Natural killer cell (primary cell): Measurements from ENCODE around the gene KNCN. TPM values are rescaled to one million over a fixed set of nuclear protein-coding genes. Genes with fewer than 3 reads are reported as not detected.

Source experiments
- ATAC-seq, 3 donors: fragments of 150-1000 bp in 2 of 3; fragments of 200-7000 bp in 1 of 3; cut with Tn5 transposase; 1 replicate in 1 of 3; 2 replicates in 2 of 3; pipeline ENCODE4 v1.10.0; 2021; ENCODE audit warnings: mild to moderate bottlenecking in 2 of 3, moderate library complexity in 2 of 3
- DNase-seq, 2 donors: peaks; one replicate each; pipeline versions ENCODE4 v3.0.0 to v3.0.0-alpha.2; 2013 to 2021; ENCODE audit warnings: mixed read lengths in 1 of 2
- H3K27ac ChIP-seq: one replicate; pipeline ENCODE4 v1.5.1; 2013; ENCODE audit warnings: mild to moderate bottlenecking, low read length
- H3K27me3 ChIP-seq: one replicate; pipeline ENCODE4 v1.6.1; 2013; ENCODE audit warnings: low read length; ENCODE audit not compliant: control insufficient read depth, insufficient read depth
- H3K36me3 ChIP-seq: one replicate; pipeline ENCODE4 v1.6.1; 2013; ENCODE audit warnings: low read length; ENCODE audit not compliant: control insufficient read depth, insufficient read depth
- H3K4me1 ChIP-seq: one replicate; pipeline ENCODE4 v1.6.1; 2013; ENCODE audit warnings: low read length; ENCODE audit not compliant: control insufficient read depth, insufficient read depth
- H3K4me3 ChIP-seq: one replicate; pipeline ENCODE4 v1.5.1; 2013; ENCODE audit warnings: low read length
- H3K9me3 ChIP-seq: one replicate; pipeline ENCODE4 v1.6.1; 2013; ENCODE audit warnings: low read length; ENCODE audit not compliant: control insufficient read depth, insufficient read depth
- H3K27ac Mint-ChIP-seq, 2 donors: one replicate each; pipeline ENCODE4 v1.8.0; 2022; ENCODE audit warnings: mild to moderate bottlenecking in 2 of 2, mixed read lengths in 2 of 2, moderate library complexity in 1 of 2
- H3K27me3 Mint-ChIP-seq, 2 donors: one replicate each; pipeline ENCODE4 v1.8.0; 2022; ENCODE audit warnings: low read depth in 2 of 2, mixed read lengths in 2 of 2
- H3K36me3 Mint-ChIP-seq: one replicate; pipeline ENCODE4 v1.8.0; 2022; ENCODE audit warnings: mixed read lengths
- H3K4me1 Mint-ChIP-seq, 2 donors: one replicate each; pipeline ENCODE4 v1.8.0; 2022; ENCODE audit warnings: mixed read lengths in 2 of 2
- H3K4me3 Mint-ChIP-seq: one replicate; pipeline ENCODE4 v1.8.0; 2022; ENCODE audit warnings: mild to moderate bottlenecking, moderate library complexity, mixed read lengths
- H3K9me3 Mint-ChIP-seq, 2 donors: one replicate each; pipeline ENCODE4 v1.8.0; 2022; ENCODE audit warnings: mixed read lengths in 2 of 2
- WGBS: methylation state at CpG from one replicate; pipeline ENCODE4 v1.1.7; 2013; ENCODE audit warnings: missing lambda C conversion rate; ENCODE audit not compliant: insufficient coverage; 5-methylcytosine and 5-hydroxymethylcytosine counted together
- intact Hi-C: fragments of 100-400 bp; cut with micrococcal nuclease; formaldehyde crosslinking; loops from one replicate; pipeline ENCODE4 v1.14.2; 2022
- total RNA-seq, 4 donors: library from RNA; stranded (reverse); fragments of 120-200 nt in 1 of 4; gene quantifications; one replicate each; pipeline versions ENCODE4 v1.2.3 to v1.2.4, GENCODE V29; 2013 to 2022
- TF ChIP-seq, protein P1 (sequence below): fragments of 200-600 bp; IDR thresholded peaks from one replicate; pipeline ENCODE4 v1.8.0; 2022; ENCODE audit warnings: antibody characterized with exemption

The KNCN gene
- total RNA-seq, 3 donors from 2014 or later (not counting 1 experiment from before 2014, with no cell fraction given), result 0.20 TPM; not detected in 2

GRCh38 chr1:46517010-46517600 is 34.3 kb downstream of the KNCN start:
- Mint-ChIP-seq H3K9me3 (no peaks in the 10 kb centered on the region), H3K4me3 (no peak overlapping the region), H3K4me1 (no peaks in the 10 kb centered on the region), H3K27ac (no peak overlapping the region), H3K36me3 (no peaks in the 10 kb centered on the region), H3K27me3 (peaks cover 30 to 33% of the 10 kb centered on the region in 2 donors)
- no peak overlapping the region for H3K27ac ChIP-seq
- TF ChIP-seq, protein P1, sequence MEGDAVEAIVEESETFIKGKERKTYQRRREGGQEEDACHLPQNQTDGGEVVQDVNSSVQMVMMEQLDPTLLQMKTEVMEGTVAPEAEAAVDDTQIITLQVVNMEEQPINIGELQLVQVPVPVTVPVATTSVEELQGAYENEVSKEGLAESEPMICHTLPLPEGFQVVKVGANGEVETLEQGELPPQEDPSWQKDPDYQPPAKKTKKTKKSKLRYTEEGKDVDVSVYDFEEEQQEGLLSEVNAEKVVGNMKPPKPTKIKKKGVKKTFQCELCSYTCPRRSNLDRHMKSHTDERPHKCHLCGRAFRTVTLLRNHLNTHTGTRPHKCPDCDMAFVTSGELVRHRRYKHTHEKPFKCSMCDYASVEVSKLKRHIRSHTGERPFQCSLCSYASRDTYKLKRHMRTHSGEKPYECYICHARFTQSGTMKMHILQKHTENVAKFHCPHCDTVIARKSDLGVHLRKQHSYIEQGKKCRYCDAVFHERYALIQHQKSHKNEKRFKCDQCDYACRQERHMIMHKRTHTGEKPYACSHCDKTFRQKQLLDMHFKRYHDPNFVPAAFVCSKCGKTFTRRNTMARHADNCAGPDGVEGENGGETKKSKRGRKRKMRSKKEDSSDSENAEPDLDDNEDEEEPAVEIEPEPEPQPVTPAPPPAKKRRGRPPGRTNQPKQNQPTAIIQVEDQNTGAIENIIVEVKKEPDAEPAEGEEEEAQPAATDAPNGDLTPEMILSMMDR, result no peak
- DNase-seq (no peak), ATAC-seq (no peak)
- intact Hi-C loops, result no loop called here
- no peaks in the 10 kb centered on the region for H3K36me3 ChIP-seq
- no peaks in the 10 kb centered on the region for H3K4me1 ChIP-seq
- H3K4me3 ChIP-seq, result no peak overlapping the region
- no peaks in the 10 kb centered on the region for H3K27me3 ChIP-seq
- H3K9me3 ChIP-seq, result no peaks in the 10 kb centered on the region
- WGBS, result 33% methylated on average over 10 of the region's 10 CpGs

- Histone ChIP-seq H3K4me3 (no peak overlapping the region), H3K27ac (no peak overlapping the region), H3K9me3 (no peaks in the 10 kb centered on the region), H3K4me1 (no peaks in the 10 kb centered on the region), H3K36me3 (no peaks in the 10 kb centered on the region), H3K27me3 (no peaks in the 10 kb centered on the region)
- TF ChIP-seq, protein P1, result no peak
- H3K4me3 Mint-ChIP-seq, result no peak overlapping the region
- H3K27me3 Mint-ChIP-seq, result peaks cover 30 to 31% of the 10 kb centered on the region in 2 donors
- no peaks in the 10 kb centered on the region for H3K36me3 Mint-ChIP-seq
- intact Hi-C loops, result no loop called here
- WGBS, result 74% methylated on average over 12 of the region's 12 CpGs
- H3K27ac Mint-ChIP-seq, result no peak overlapping the region
- DNase-seq (no peak), ATAC-seq (no peak)
- H3K4me1 Mint-ChIP-seq, result no peaks in the 10 kb centered on the region
- H3K9me3 Mint-ChIP-seq, result no peaks in the 10 kb centered on the region
Measured at GRCh38 chr1:46516200-46516950, 35.1 kb downstream of the KNCN start.

DNA sequence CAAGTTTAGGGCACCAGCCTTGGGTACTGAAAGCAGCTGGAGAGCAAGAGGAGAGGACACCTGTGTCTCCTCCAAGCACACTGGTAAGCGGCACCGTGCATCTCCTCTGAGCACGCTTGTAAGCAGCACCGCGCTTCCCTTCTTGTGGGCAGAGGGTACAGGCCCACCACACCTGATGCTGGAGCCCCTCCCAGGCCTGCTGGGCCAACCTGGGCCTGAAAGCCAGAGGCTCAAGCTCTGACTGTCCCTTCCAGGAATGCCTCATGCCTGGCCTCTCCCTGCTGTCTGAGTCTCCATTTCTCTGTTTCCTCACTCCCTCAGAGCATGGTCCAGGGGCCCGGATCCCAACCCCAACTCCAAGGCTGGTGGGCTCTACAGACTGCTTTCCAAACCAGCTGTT is 35.9 kb downstream of the KNCN start:
- no peak for ATAC-seq
- intact Hi-C loops, result no loop called here
- WGBS, result 91% methylated on average over 6 of the region's 6 CpGs
- no peaks in the 10 kb centered on the region for H3K4me1 ChIP-seq
- Mint-ChIP-seq H3K27me3 (peaks cover 30% of the 10 kb centered on the region in 2 donors), H3K4me3 (no peak overlapping the region), H3K36me3 (no peaks in the 10 kb centered on the region), H3K27ac (no peak overlapping the region), H3K9me3 (no peaks in the 10 kb centered on the region), H3K4me1 (no peaks in the 10 kb centered on the region)
- H3K9me3 ChIP-seq, result no peaks in the 10 kb centered on the region
- H3K27ac ChIP-seq, result no peak overlapping the region
- H3K27me3 ChIP-seq, result no peaks in the 10 kb centered on the region
- no peak overlapping the region for H3K4me3 ChIP-seq
- no peaks in the 10 kb centered on the region for H3K36me3 ChIP-seq
- TF ChIP-seq, protein P1, result no peak
- no peak for DNase-seq
